K562 (cell line): Measurements from ENCODE around the gene OOSP2. TPM values are rescaled to one million over a fixed set of nuclear protein-coding genes. Genes with fewer than 3 reads are reported as not detected.

ENCODE experiments used
- ATAC-seq: fragments of 200-7000 bp; cut with Tn5 transposase; 3 replicates; pipeline ENCODE4 v1.9.1; 2020; ENCODE audit warnings: moderate library complexity
- BruUV-seq: library from RNA; stranded (reverse); fragments of 400-500 nt; replicated peaks from 2 replicates; lab custom pipeline; 2021; lab: Mats Ljungman, UMichigan
- CTCF ChIA-PET: fragments of 300-600 bp; formaldehyde crosslinking; extraction: SDS; loops from one replicate; lab custom pipeline; 2021; ENCODE audit warnings: low intra/inter-chr PET ratio; lab: Yijun Ruan, JAX
- POLR2A ChIA-PET: fragments of 300-600, 350-650 bp; sonication (Branson Sonifier 250); formaldehyde crosslinking; extraction: SDS; loops from one replicate; lab custom pipeline; 2021; ENCODE audit warnings: antibody characterized with exemption, inconsistent platforms; lab: Yijun Ruan, JAX
- DNase-seq, 4 experiments: peaks; one replicate each; pipeline versions ENCODE4 v3.0.0 to v3.0.0-alpha.2; 2011 to 2018; ENCODE audit warnings: low spot score in 3 of 4, mixed read lengths in 3 of 4; ENCODE audit errors: extremely low read depth in 1 of 4
- FAIRE-seq: peaks from 2 replicates; lab custom pipeline; 2011; peaks lifted over from hg19 to GRCh38; lab: Jason Lieb, UNC
- H2AFZ ChIP-seq: 2 replicates; pipeline ENCODE4 v1.6.0; 2011; ENCODE audit warnings: low read depth, low read length, control low read depth, inconsistent platforms
- H3K27ac ChIP-seq: fragments of 200-600 bp; 3 replicates; pipeline ENCODE4 v1.8.0; 2011; ENCODE audit warnings: low read depth, mild to moderate bottlenecking, control low read depth, inconsistent platforms, low read length, moderate library complexity, mixed read lengths; ENCODE audit errors: extremely low read depth
- H3K27me3 ChIP-seq, 2 experiments: fragments of 300-600 bp in 1 of 2; 2 replicates in 1 of 2; 3 replicates in 1 of 2; pipeline versions ENCODE4 v1.6.0 to v1.8.0; 2011; ENCODE audit warnings: inconsistent platforms in 2 of 2, low read length in 2 of 2, mild to moderate bottlenecking in 1 of 2, mixed read lengths in 1 of 2, moderate library complexity in 1 of 2; ENCODE audit not compliant: control insufficient read depth in 2 of 2, insufficient read depth in 2 of 2
- H3K36me3 ChIP-seq: fragments of 300-600 bp; 3 replicates; pipeline ENCODE4 v1.8.0; 2011; ENCODE audit warnings: mild to moderate bottlenecking, low read length, inconsistent platforms; ENCODE audit not compliant: control insufficient read depth, insufficient read depth
- H3K4me1 ChIP-seq, 2 experiments: fragments of 200-600 bp in 1 of 2; replicated peaks in 1 of 2; 2 replicates in 1 of 2; 3 replicates in 1 of 2; pipeline versions ENCODE4 v1.5.1 to v1.8.0; 2011; ENCODE audit warnings: inconsistent platforms in 2 of 2, low read length in 2 of 2, mild to moderate bottlenecking in 1 of 2, mixed read lengths in 1 of 2, moderate library complexity in 1 of 2; ENCODE audit not compliant: control insufficient read depth in 2 of 2, insufficient read depth in 2 of 2
- H3K4me2 ChIP-seq: 2 replicates; pipeline ENCODE4 v1.6.1; 2011; ENCODE audit warnings: low read length, control low read depth, inconsistent platforms, mixed read lengths; ENCODE audit not compliant: insufficient read depth
- H3K4me3 ChIP-seq: fragments of 200-600 bp; sonication (generic), shearing (Covaris generic); 2 replicates; pipeline ENCODE4 v1.5.1; 2016; ENCODE audit warnings: control low read depth, inconsistent platforms
- H3K79me2 ChIP-seq: fragments of 200-600 bp; 3 replicates; pipeline ENCODE4 v1.8.0; 2011; ENCODE audit warnings: low read length, inconsistent platforms; ENCODE audit not compliant: control insufficient read depth, insufficient read depth
- H3K9ac ChIP-seq, 2 experiments: 2 replicates each; pipeline versions ENCODE4 v1.6.0 to v1.6.1; 2011; ENCODE audit warnings: low read depth in 2 of 2, low read length in 2 of 2, control low read depth in 1 of 2, inconsistent platforms in 1 of 2, mild to moderate bottlenecking in 1 of 2, mixed read lengths in 1 of 2; ENCODE audit not compliant: insufficient read depth in 1 of 2
- H3K9me1 ChIP-seq: one replicate; pipeline ENCODE4 v1.6.0; 2011; ENCODE audit warnings: inconsistent platforms, mild to moderate bottlenecking, low read length, moderate library complexity; ENCODE audit not compliant: control insufficient read depth, insufficient read depth
- H3K9me3 ChIP-seq: replicated peaks from 2 replicates; pipeline ENCODE4 v1.5.1; 2011; ENCODE audit warnings: low read depth, low read length, inconsistent platforms; ENCODE audit not compliant: control insufficient read depth, insufficient read depth
- H4K20me1 ChIP-seq: replicated peaks from 2 replicates; pipeline ENCODE4 v1.6.1; 2011; ENCODE audit warnings: low read length, inconsistent platforms, mixed read lengths; ENCODE audit not compliant: control insufficient read depth, insufficient read depth
- ATF1 ChIP-seq, 2 experiments: fragments of 450-650 bp in 1 of 2; IDR thresholded peaks; 2 replicates each; pipeline ENCODE4 v1.6.1; 2016; ENCODE audit warnings: missing compliant biosample characterization in 1 of 2, missing genetic modification characterization in 1 of 2
- MAZ ChIP-seq, 2 experiments: fragments of 450-650 bp in 1 of 2; sonication (generic) in 1 of 2; formaldehyde crosslinking; IDR thresholded peaks in 1 of 2; conservative IDR thresholded peaks in 1 of 2; 2 replicates each; pipeline versions ENCODE4 v1.4.0 to v1.5.0; 2020; ENCODE audit warnings: mild to moderate bottlenecking in 1 of 2, missing genetic modification reagents in 1 of 2
- SIN3A ChIP-seq, 2 experiments: fragments of 150-350 bp in 1 of 2; IDR thresholded peaks; 2 replicates each; pipeline ENCODE4 v1.6.1; 2011 to 2016; ENCODE audit warnings: borderline replicate concordance in 2 of 2, low read depth in 2 of 2, low read length in 2 of 2, mild to moderate bottlenecking in 2 of 2, moderate library complexity in 2 of 2; ENCODE audit not compliant: control insufficient read depth in 1 of 2
- SMARCE1 ChIP-seq: fragments of 450-650 bp; IDR thresholded peaks from 2 replicates; pipeline ENCODE4 v1.7.1; 2016; ENCODE audit warnings: mild to moderate bottlenecking
- SPI1 ChIP-seq: IDR thresholded peaks from 2 replicates; pipeline ENCODE4 v1.6.1; 2011; ENCODE audit warnings: low read depth, low read length, control low read depth, borderline replicate concordance
- ZBED1 ChIP-seq: IDR thresholded peaks from 2 replicates; pipeline ENCODE4 v1.6.1; 2014
- ZFP1 ChIP-seq: fragments of 450-650 bp; formaldehyde crosslinking; IDR thresholded peaks from 2 replicates; pipeline ENCODE4 v1.4.0; 2020; ENCODE audit warnings: mild to moderate bottlenecking, mixed read lengths
- ZNF311 ChIP-seq: fragments of 250-450 bp; sonication (Bioruptor Pico); IDR thresholded peaks from 2 replicates; pipeline ENCODE4 v1.4.0; 2020; ENCODE audit warnings: mild to moderate bottlenecking, moderate library complexity
- WGBS: fragments of 100-300 bp; shearing (Covaris generic); methylation state at CpG from one replicate; pipeline ENCODE4 v1.1.6; 2016; ENCODE audit warnings: low coverage, mixed read lengths; ENCODE audit not compliant: insufficient coverage; ENCODE audit errors: missing lambda C conversion rate; 5-methylcytosine and 5-hydroxymethylcytosine counted together
- in situ Hi-C: fragments of 300-500 bp; cut with MboI; formaldehyde crosslinking; loops from 4 replicates; pipeline ENCODE4 v1.15.0; 2018; ENCODE audit warnings: inconsistent platforms, mixed read lengths
- intact Hi-C: fragments of 100-400 bp; cut with micrococcal nuclease; formaldehyde crosslinking; loops from 2 replicates; pipeline ENCODE4 v1.14.2; 2022
- polyA plus RNA-seq, 8 experiments: library from polyadenylated mRNA; depleted of rRNA in 4 of 8; stranded (reverse) in 5 of 8; unstranded in 3 of 8; fragments of >200 nt; fragmentation: Nextera tagmentation in 2 of 8; fragmentation: Illumina TruSeq in 1 of 8; extraction: Ambion mirVana in 2 of 8; extraction: Trizol in 1 of 8; gene quantifications; 2 replicates each; pipeline versions ENCODE4 v1.2.1 to v1.2.3, GENCODE V29; 2011 to 2014; ENCODE audit warnings: inconsistent platforms in 1 of 8, missing spikeins in 1 of 8
- total RNA-seq, 7 experiments: library from RNA; depleted of rRNA in 6 of 7; stranded (reverse); fragments of >200 nt in 6 of 7; fragmentation: Illumina TruSeq in 2 of 7; extraction: Trizol in 2 of 7; gene quantifications; 2 replicates each; pipeline versions ENCODE4 v1.2.1 to v1.2.3, GENCODE V29; 2011 to 2021; ENCODE audit warnings: low replicate concordance in 1 of 7

The OOSP2 gene
- total and polyA plus RNA-seq, 9 of the 15 experiments (the other 6 are each of a cell fraction or from before 2014, with no cell fraction given) = 0.14 to 1.5 (median 0.32) TPM; not detected in 4

DNA sequence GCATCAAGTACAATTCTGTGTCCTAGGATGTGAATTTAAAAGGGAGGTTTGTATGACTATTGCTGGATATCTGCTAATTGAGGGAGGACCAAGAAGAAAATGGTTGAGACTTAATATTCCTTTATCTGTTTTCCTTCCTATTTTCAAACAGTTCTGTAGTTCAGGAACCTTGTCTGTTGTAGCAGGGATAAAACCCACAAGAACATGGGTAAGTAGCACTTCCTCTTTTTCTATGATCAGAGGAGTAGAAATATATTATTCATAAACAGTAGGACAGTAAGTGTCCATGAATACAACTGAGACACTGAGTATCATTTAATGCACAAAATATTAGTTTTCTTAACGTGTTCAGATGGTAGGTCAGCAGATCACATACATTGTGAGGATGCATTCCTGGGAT, 23.9 kb downstream of the OOSP2 start:
- H3K4me2 ChIP-seq = no peak overlapping the region
- peaks cover 3% of the 10 kb centered on the region; the same call in 1 of the 2 replicates for H3K9me3 ChIP-seq
- POLR2A ChIA-PET = interaction anchor here (0.6 kb wide), 1 partner anchor 119 kb away, joined by 3 read pairs; no protein-coding TSS in a partner anchor
- no peak overlapping the region for H3K9ac ChIP-seq
- FAIRE-seq = no peak
- TF ChIP-seq ATF1 (CRISPR knock-in tag; IDR thresholded peaks at IDR 0.05) (no peak), ATF1 (tag; IDR thresholded peaks at IDR 0.05) (no peak), ZNF311 (CRISPR knock-in tag) (peak; percentile 11; the same call in 1 of the 2 replicates), MAZ (CRISPR knock-in tag; conservative IDR thresholded peaks at IDR 0.05 in 1 of 2, IDR thresholded peaks at IDR 0.05 in 1 of 2) (peak in 1 of 2 experiments; percentile 26; a peak in 1 of 4 replicates), ZFP1 (CRISPR knock-in tag) (0 out of 2 replicates have a peak, but pooled peaks have one; percentile 16), SIN3A (IDR thresholded peaks at IDR 0.05; ENCODE audit: borderline replicate concordance in 2 of 2, control insufficient read depth in 1 of 2, low read depth in 2 of 2, low read length in 2 of 2) (no peak), SMARCE1 (peak; percentile 25; the same call in 1 of the 2 replicates), SPI1 (peak; percentile 99), ZBED1 (no peak)
- WGBS = 45% methylated on average over 1 of the region's 1 CpG
- H3K4me3 ChIP-seq = no peak overlapping the region
- in situ Hi-C loops (no loop called here), intact Hi-C loops (loop anchor here (10.0 kb wide), 1 partner anchor 131 kb away; no protein-coding TSS in a partner anchor)
- no TSS peak for BruUV-seq
- peaks cover 18% of the 10 kb centered on the region; the same call in 2 of the 3 replicates for H3K79me2 ChIP-seq
- DNase-seq = no peak
- CTCF ChIA-PET = no interaction called here
- peak overlapping the region; percentile 23; the same call in 1 of the 3 replicates for H3K27ac ChIP-seq
- peak; percentile 39; the same call in 1 of the 3 replicates for ATAC-seq
- no peaks in the 10 kb centered on the region for H3K9me1 ChIP-seq
- no peaks in the 10 kb centered on the region for H4K20me1 ChIP-seq
- H3K36me3 ChIP-seq = 0 out of 3 replicates have a peak, but pooled peaks cover 5% of the 10 kb centered on the region
- H3K4me1 ChIP-seq = peaks cover 0 to 13% of the 10 kb centered on the region in 2 experiments; a peak in 2 of 5 replicates
- H3K27me3 ChIP-seq = no peaks in the 10 kb centered on the region
- H2AFZ ChIP-seq = peak overlapping the region; percentile 72
